Neural cell (in vitro differentiated cells): ENCODE results near the gene FBXL17. TPM values are rescaled to one million over a fixed set of nuclear protein-coding genes. Genes with fewer than 3 reads are reported as not detected.

Source experiments
- H2AFZ ChIP-seq: fragments of 200-600, 300-800 bp; sonication (generic), shearing (Covaris generic); 2 replicates; pipeline ENCODE4 v1.6.0; 2014; ENCODE audit warnings: low read depth, mild to moderate bottlenecking, antibody characterized with exemption, low read length, moderate library complexity
- H3F3A ChIP-seq: fragments of 200-600 bp; shearing (Covaris generic); 2 replicates; pipeline ENCODE4 v1.6.1; 2016; ENCODE audit warnings: mild to moderate bottlenecking, moderate library complexity, mixed read lengths, antibody characterized with exemption, low read length; ENCODE audit not compliant: insufficient read depth, poor library complexity, severe bottlenecking
- H3K27ac ChIP-seq: fragments of 200-600, 300-800 bp; sonication (generic), shearing (Covaris generic); 2 replicates; pipeline ENCODE4 v1.5.1; 2014; ENCODE audit warnings: mild to moderate bottlenecking, low read length, moderate library complexity
- H3K27me3 ChIP-seq: fragments of 300-800, 200-600 bp; sonication (generic), shearing (Covaris generic); 2 replicates; pipeline ENCODE4 v1.6.0; 2014; ENCODE audit warnings: mild to moderate bottlenecking, low read depth, low read length, moderate library complexity; ENCODE audit not compliant: insufficient read depth
- H3K36me3 ChIP-seq: fragments of 300-800, 200-600 bp; sonication (generic), shearing (Covaris generic); 2 replicates; pipeline ENCODE4 v1.5.1; 2014; ENCODE audit warnings: mild to moderate bottlenecking, antibody characterized with exemption, low read length, moderate library complexity; ENCODE audit not compliant: insufficient read depth
- H3K4me2 ChIP-seq: fragments of 300-800, 200-600 bp; sonication (generic), shearing (Covaris generic); 2 replicates; pipeline ENCODE4 v1.6.0; 2014; ENCODE audit warnings: mild to moderate bottlenecking, low read length
- H3K4me3 ChIP-seq: fragments of 300-800, 200-600 bp; sonication (generic), shearing (Covaris generic); 2 replicates; pipeline ENCODE4 v1.5.1; 2014; ENCODE audit warnings: mild to moderate bottlenecking, low read length, moderate library complexity
- H3K79me2 ChIP-seq: fragments of 200-600 bp; shearing (Covaris generic); replicated peaks from 2 replicates; pipeline ENCODE4 v1.6.0; 2014; ENCODE audit warnings: mild to moderate bottlenecking, low read length, moderate library complexity; ENCODE audit not compliant: insufficient read depth
- H3K9ac ChIP-seq: fragments of 300-800, 200-600 bp; sonication (generic), shearing (Covaris generic); 2 replicates; pipeline ENCODE4 v1.6.1; 2016; ENCODE audit warnings: mild to moderate bottlenecking, low read length, mixed read lengths
- H3K9me2 ChIP-seq: fragments of 200-600 bp; shearing (Covaris generic); 2 replicates; pipeline ENCODE4 v1.6.1; 2016; ENCODE audit warnings: mild to moderate bottlenecking, low read length, mixed read lengths; ENCODE audit not compliant: insufficient read depth
- H3K9me3 ChIP-seq: fragments of 200-600, 300-800 bp; sonication (generic), shearing (Covaris generic); 2 replicates; pipeline ENCODE4 v1.6.1; 2016; ENCODE audit warnings: mild to moderate bottlenecking, mixed run types, low read length, moderate library complexity, mixed read lengths
- H4K20me1 ChIP-seq: fragments of 200-600 bp; shearing (Covaris generic); 2 replicates; pipeline ENCODE4 v1.6.1; 2016; ENCODE audit warnings: mild to moderate bottlenecking, mixed run types; ENCODE audit not compliant: insufficient read depth
- EP300 ChIP-seq: fragments of 450-650 bp; conservative IDR thresholded peaks from 2 replicates; pipeline ENCODE4 v1.6.1; 2014; ENCODE audit warnings: antibody characterized with exemption, mild to moderate bottlenecking, moderate library complexity; ENCODE audit not compliant: poor library complexity, severe bottlenecking
- EZH2 ChIP-seq: fragments of 200-600, 300-800 bp; shearing (Covaris generic), sonication (generic); IDR thresholded peaks from 2 replicates; pipeline ENCODE4 v1.6.1; 2014; ENCODE audit warnings: antibody characterized with exemption, low read length, borderline replicate concordance, mild to moderate bottlenecking; ENCODE audit not compliant: insufficient read depth, poor library complexity, severe bottlenecking
- MXI1 ChIP-seq: fragments of 450-650 bp; conservative IDR thresholded peaks from 2 replicates; pipeline ENCODE4 v1.6.1; 2014; ENCODE audit warnings: antibody characterized with exemption, mild to moderate bottlenecking; ENCODE audit not compliant: poor library complexity, severe bottlenecking
- POLR2AphosphoS5 ChIP-seq: IDR thresholded peaks from 2 replicates; pipeline ENCODE4 v1.6.1; 2012
- RAD21 ChIP-seq: fragments of 450-650 bp; conservative IDR thresholded peaks from 2 replicates; pipeline ENCODE4 v1.6.1; 2014; ENCODE audit warnings: antibody characterized with exemption, mild to moderate bottlenecking, moderate library complexity
- SMC3 ChIP-seq: fragments of 450-650 bp; conservative IDR thresholded peaks from 2 replicates; pipeline ENCODE4 v1.6.1; 2014; ENCODE audit warnings: antibody characterized with exemption, mild to moderate bottlenecking, moderate library complexity; ENCODE audit not compliant: poor library complexity
- TAF1 ChIP-seq: IDR thresholded peaks from 2 replicates; pipeline ENCODE4 v1.6.1; 2012; ENCODE audit warnings: low read depth
- polyA plus RNA-seq: library from polyadenylated mRNA; depleted of rRNA; stranded (reverse); fragments of >200 nt; gene quantifications from 2 replicates; pipeline ENCODE4 v1.2.3, GENCODE V29; 2014
- TF ChIP-seq, protein P1 (sequence below): fragments of 450-650 bp; IDR thresholded peaks from 2 replicates; pipeline ENCODE4 v1.5.1; 2014; ENCODE audit warnings: antibody characterized with exemption, mild to moderate bottlenecking, moderate library complexity; ENCODE audit not compliant: poor library complexity, severe bottlenecking
- TF ChIP-seq, protein P2 (sequence below): IDR thresholded peaks from 2 replicates; pipeline ENCODE4 v1.6.1; 2012; ENCODE audit warnings: borderline replicate concordance

Gene FBXL17
- polyA plus RNA-seq, 1 donor from 2014 or later: 19.6 TPM

GRCh38 chr5:107876906-107877305, 505.0 kb downstream of the FBXL17 start:
- TF ChIP-seq RAD21 (no peak), POLR2AphosphoS5 (no peak), TAF1 (no peak), EZH2 (no peak), EP300 (no peak), SMC3 (no peak), MXI1 (no peak)
- TF ChIP-seq, protein P1, sequence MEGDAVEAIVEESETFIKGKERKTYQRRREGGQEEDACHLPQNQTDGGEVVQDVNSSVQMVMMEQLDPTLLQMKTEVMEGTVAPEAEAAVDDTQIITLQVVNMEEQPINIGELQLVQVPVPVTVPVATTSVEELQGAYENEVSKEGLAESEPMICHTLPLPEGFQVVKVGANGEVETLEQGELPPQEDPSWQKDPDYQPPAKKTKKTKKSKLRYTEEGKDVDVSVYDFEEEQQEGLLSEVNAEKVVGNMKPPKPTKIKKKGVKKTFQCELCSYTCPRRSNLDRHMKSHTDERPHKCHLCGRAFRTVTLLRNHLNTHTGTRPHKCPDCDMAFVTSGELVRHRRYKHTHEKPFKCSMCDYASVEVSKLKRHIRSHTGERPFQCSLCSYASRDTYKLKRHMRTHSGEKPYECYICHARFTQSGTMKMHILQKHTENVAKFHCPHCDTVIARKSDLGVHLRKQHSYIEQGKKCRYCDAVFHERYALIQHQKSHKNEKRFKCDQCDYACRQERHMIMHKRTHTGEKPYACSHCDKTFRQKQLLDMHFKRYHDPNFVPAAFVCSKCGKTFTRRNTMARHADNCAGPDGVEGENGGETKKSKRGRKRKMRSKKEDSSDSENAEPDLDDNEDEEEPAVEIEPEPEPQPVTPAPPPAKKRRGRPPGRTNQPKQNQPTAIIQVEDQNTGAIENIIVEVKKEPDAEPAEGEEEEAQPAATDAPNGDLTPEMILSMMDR: no peak
- TF ChIP-seq, protein P2, sequence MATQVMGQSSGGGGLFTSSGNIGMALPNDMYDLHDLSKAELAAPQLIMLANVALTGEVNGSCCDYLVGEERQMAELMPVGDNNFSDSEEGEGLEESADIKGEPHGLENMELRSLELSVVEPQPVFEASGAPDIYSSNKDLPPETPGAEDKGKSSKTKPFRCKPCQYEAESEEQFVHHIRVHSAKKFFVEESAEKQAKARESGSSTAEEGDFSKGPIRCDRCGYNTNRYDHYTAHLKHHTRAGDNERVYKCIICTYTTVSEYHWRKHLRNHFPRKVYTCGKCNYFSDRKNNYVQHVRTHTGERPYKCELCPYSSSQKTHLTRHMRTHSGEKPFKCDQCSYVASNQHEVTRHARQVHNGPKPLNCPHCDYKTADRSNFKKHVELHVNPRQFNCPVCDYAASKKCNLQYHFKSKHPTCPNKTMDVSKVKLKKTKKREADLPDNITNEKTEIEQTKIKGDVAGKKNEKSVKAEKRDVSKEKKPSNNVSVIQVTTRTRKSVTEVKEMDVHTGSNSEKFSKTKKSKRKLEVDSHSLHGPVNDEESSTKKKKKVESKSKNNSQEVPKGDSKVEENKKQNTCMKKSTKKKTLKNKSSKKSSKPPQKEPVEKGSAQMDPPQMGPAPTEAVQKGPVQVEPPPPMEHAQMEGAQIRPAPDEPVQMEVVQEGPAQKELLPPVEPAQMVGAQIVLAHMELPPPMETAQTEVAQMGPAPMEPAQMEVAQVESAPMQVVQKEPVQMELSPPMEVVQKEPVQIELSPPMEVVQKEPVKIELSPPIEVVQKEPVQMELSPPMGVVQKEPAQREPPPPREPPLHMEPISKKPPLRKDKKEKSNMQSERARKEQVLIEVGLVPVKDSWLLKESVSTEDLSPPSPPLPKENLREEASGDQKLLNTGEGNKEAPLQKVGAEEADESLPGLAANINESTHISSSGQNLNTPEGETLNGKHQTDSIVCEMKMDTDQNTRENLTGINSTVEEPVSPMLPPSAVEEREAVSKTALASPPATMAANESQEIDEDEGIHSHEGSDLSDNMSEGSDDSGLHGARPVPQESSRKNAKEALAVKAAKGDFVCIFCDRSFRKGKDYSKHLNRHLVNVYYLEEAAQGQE: no peak
- Histone ChIP-seq H3K79me2 (no peaks in the 10 kb centered on the region), H3K4me2 (no peak overlapping the region), H4K20me1 (no peaks in the 10 kb centered on the region), H3K27me3 (no peaks in the 10 kb centered on the region), H3F3A (no peaks in the 10 kb centered on the region), H3K9me3 (no peaks in the 10 kb centered on the region), H3K36me3 (no peaks in the 10 kb centered on the region), H3K4me3 (no peak overlapping the region), H3K27ac (no peak overlapping the region), H2AFZ (no peak overlapping the region), H3K9ac (no peak overlapping the region), H3K9me2 (no peaks in the 10 kb centered on the region)

- Histone ChIP-seq H3K27ac (no peak overlapping the region), H3K4me3 (no peak overlapping the region), H3K9me2 (no peaks in the 10 kb centered on the region), H3K9ac (no peak overlapping the region), H3F3A (no peaks in the 10 kb centered on the region), H4K20me1 (no peaks in the 10 kb centered on the region), H3K36me3 (no peaks in the 10 kb centered on the region), H3K4me2 (no peak overlapping the region), H3K79me2 (no peaks in the 10 kb centered on the region), H3K9me3 (no peaks in the 10 kb centered on the region), H3K27me3 (no peaks in the 10 kb centered on the region), H2AFZ (no peak overlapping the region)
- TF ChIP-seq EP300: no peak
- TF ChIP-seq, protein P1: no peak
These were observed 505.6 kb downstream of the FBXL17 start for GRCh38 chr5:107876261-107876660.
